DOHH2 (cell line): ENCODE results near the gene LHFPL6.

ENCODE experiments used
- CTCF ChIP-seq: fragments of 200-600 bp; sonication (generic); IDR thresholded peaks from one replicate; pipeline ENCODE4 v1.5.1; 2014; ENCODE audit warnings: antibody characterized with exemption, mild to moderate bottlenecking, low read depth, low read length; ENCODE audit not compliant: poor library complexity, severe bottlenecking
- EZH2phosphoT487 ChIP-seq: fragments of 200-600 bp; sonication (generic); IDR thresholded peaks from 2 replicates; pipeline ENCODE4 v1.6.1; 2017; ENCODE audit warnings: borderline replicate concordance, mild to moderate bottlenecking, antibody characterized with exemption, low read length, moderate library complexity, mixed read lengths

GRCh38 chr13:39411511-39411910 is 191.5 kb downstream of the LHFPL6 start:
- TF ChIP-seq CTCF, result no peak
- no peak for TF ChIP-seq EZH2phosphoT487
